Right atrium auricular region (tissue), 2 donors: ENCODE measurements around the gene PAAF1. TPM values are rescaled to one million over a fixed set of nuclear protein-coding genes. Genes with fewer than 3 reads are reported as not detected.
A peak's percentile ranks its signal among the peaks of the same experiment; 100 is the strongest.
"Not testable (repeated sequence)": the region's sequence is repeated elsewhere in the genome, so short reads cannot be mapped to it uniquely, and the experiment has no call there.

Experiments used
- DNase-seq: peaks from one replicate; pipeline ENCODE4 v3.0.0-alpha.2; 2019; ENCODE audit warnings: low spot score
- H3K27ac ChIP-seq, 2 donors: fragments of 200-600 bp; sonication (generic); 1 replicate in 1 of 2; 2 replicates in 1 of 2; pipeline ENCODE4 v1.5.1; 2016 to 2019
- H3K27me3 ChIP-seq, 2 donors: fragments of 200-600 bp; sonication (generic); one replicate each; pipeline versions ENCODE4 v1.5.1 to v1.6.0; 2017 to 2019
- H3K36me3 ChIP-seq: fragments of 200-600 bp; sonication (generic); one replicate; pipeline ENCODE4 v1.5.1; 2016
- H3K4me1 ChIP-seq, 2 donors: fragments of 200-600 bp; sonication (generic); one replicate each; pipeline versions ENCODE4 v1.5.1 to v1.6.0; 2017 to 2019
- H3K4me3 ChIP-seq, 2 donors: fragments of 200-600 bp; sonication (generic); 1 replicate in 1 of 2; 2 replicates in 1 of 2; pipeline ENCODE4 v1.5.1; 2017 to 2019; ENCODE audit warnings: mild to moderate bottlenecking in 1 of 2, moderate library complexity in 1 of 2
- H3K9me3 ChIP-seq, 2 donors: fragments of 200-600 bp; sonication (generic); one replicate each; pipeline ENCODE4 v1.5.1; 2019
- CTCF ChIP-seq, 2 donors: fragments of 200-600 bp; sonication (generic); IDR thresholded peaks; one replicate each; pipeline ENCODE4 v1.5.1; 2019; ENCODE audit warnings: antibody characterized with exemption in 2 of 2
- total RNA-seq, 2 donors: library from RNA; depleted of rRNA; stranded (reverse); fragments of >200 nt; gene quantifications; one replicate each; pipeline ENCODE4 v1.1.0, GENCODE V29; 2016

PAAF1 gene
- total RNA-seq, 2 donors from 2014 or later, result 10.2 to 12.3 TPM

- peaks cover 0 to 33% of the 10 kb centered on the region in 2 donors for H3K4me1 ChIP-seq
- DNase-seq, result no peak
- no peak for TF ChIP-seq CTCF (IDR thresholded peaks at IDR 0.05)
- no peaks in the 10 kb centered on the region for H3K9me3 ChIP-seq
- no peaks in the 10 kb centered on the region for H3K27me3 ChIP-seq
- H3K36me3 ChIP-seq, result peaks cover 21% of the 10 kb centered on the region
- H3K27ac ChIP-seq, result no peak overlapping the region
- no peak overlapping the region for H3K4me3 ChIP-seq
Measured at GRCh38 chr11:73872749-73873357, 3.9 kb upstream of the PAAF1 start.

GRCh38 chr11:73875380-73875779, 1.4 kb upstream of the PAAF1 start:
- H3K36me3 ChIP-seq, result peaks cover 21% of the 10 kb centered on the region
- H3K27ac ChIP-seq, result peak overlapping the region in 1 of 2 donors; percentile 82
- H3K9me3 ChIP-seq, result no peaks in the 10 kb centered on the region
- TF ChIP-seq CTCF (IDR thresholded peaks at IDR 0.05), result no peak
- DNase-seq, result no peak
- H3K4me1 ChIP-seq, result peaks cover 0 to 27% of the 10 kb centered on the region in 2 donors
- H3K27me3 ChIP-seq, result no peaks in the 10 kb centered on the region
- no peak overlapping the region for H3K4me3 ChIP-seq

DNA sequence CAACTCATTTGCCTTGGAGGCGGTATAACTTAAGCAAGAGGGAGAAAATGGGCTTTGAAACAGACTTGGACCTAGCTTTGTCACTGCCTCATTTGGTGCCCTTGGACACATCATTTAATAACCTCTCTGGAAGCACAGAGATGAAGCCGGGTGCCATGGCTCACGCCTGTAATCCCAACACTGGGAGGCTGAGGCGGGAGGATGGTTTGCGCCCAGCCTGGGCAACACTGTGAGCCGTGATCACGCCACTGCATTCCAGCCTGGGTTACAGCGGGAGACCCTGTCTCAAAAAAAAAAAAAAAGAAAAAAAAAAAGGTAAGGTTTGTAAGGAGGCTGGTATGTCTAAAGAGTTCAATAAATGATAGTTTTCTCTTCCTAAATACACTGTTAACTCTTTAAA, 959 bp upstream of the PAAF1 start:
- no peak for DNase-seq
- Histone ChIP-seq H3K27ac (peak overlapping the region; percentile 82 to 87), H3K27me3 (no peaks in the 10 kb centered on the region), H3K36me3 (peaks cover 21% of the 10 kb centered on the region), H3K4me1 (peaks cover 0 to 27% of the 10 kb centered on the region in 2 donors), H3K9me3 (no peaks in the 10 kb centered on the region), H3K4me3 (peak overlapping the region; percentile 68 to 69)
- no peak for TF ChIP-seq CTCF (IDR thresholded peaks at IDR 0.05)

GRCh38 chr11:73878771-73879170, 2.0 kb downstream of the PAAF1 start:
- Histone ChIP-seq H3K27me3 (no peaks in the 10 kb centered on the region), H3K4me3 (no peak overlapping the region), H3K27ac (no peak overlapping the region), H3K36me3 (peaks cover 4% of the 10 kb centered on the region), H3K4me1 (peaks cover 0 to 27% of the 10 kb centered on the region in 2 donors), H3K9me3 (no peaks in the 10 kb centered on the region)
- DNase-seq, result no peak
- TF ChIP-seq CTCF (IDR thresholded peaks at IDR 0.05), result no peak

DNA sequence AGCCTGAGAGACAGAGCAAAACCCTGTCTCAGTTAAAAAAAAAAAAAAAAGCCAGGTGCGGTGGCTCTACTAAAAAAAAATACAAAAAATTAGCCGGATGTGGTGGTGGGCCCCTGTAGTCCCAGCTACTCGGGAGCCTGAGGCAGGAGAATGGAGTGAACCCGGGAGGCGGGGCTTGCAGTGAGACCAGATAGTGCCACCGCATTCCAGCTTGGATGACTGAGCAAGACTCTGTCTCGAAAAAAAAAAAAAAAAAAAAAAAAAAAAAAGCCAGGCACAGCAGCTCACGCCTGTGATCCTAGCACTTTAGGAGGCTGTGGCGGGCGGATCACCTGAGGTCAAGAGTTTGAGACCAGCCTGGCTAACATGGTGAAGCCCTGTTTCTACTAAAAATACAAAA, 3.6 kb downstream of the PAAF1 start:
- not testable (repeated sequence) for H3K27me3 ChIP-seq, H3K4me3 ChIP-seq, DNase-seq, H3K9me3 ChIP-seq, H3K36me3 ChIP-seq
- Histone ChIP-seq H3K27ac (peak overlapping the region in 1 of 2 donors; percentile 36), H3K4me1 (peaks cover 0 to 16% of the 10 kb centered on the region in 2 donors)

DNA sequence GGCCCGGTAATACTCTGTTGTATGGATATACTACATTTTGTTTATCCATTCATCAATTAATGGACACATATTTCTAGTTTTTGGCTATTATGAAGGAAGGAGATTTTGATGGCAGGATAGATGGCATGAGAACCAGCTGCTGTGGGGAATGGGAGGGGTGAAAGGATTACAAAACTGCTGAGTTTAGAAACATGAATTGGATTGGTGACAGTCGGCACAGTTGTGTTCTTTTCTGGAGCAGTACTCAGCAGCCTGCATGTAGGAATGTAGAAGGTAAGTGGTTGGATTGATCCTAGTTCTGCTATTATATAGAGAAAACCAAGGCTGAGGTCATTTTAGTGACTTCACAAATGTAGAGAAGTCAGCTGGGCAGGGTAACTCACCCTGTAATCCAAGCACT, 7.1 kb downstream of the PAAF1 start:
- no peaks in the 10 kb centered on the region for H3K4me1 ChIP-seq
- H3K9me3 ChIP-seq, result no peaks in the 10 kb centered on the region
- no peak overlapping the region for H3K4me3 ChIP-seq
- TF ChIP-seq CTCF (IDR thresholded peaks at IDR 0.05), result no peak
- peaks cover 10% of the 10 kb centered on the region for H3K36me3 ChIP-seq
- DNase-seq, result no peak
- H3K27me3 ChIP-seq, result no peaks in the 10 kb centered on the region
- H3K27ac ChIP-seq, result no peak overlapping the region
